Ascending aorta (tissue), 2 donors: ENCODE results near the gene NFATC4. TPM values are rescaled to one million over a fixed set of nuclear protein-coding genes. Genes with fewer than 3 reads are reported as not detected.

ENCODE experiments used
- DNase-seq, 2 donors: peaks; one replicate each; pipeline ENCODE4 v3.0.0-alpha.2; 2019; ENCODE audit warnings: low spot score in 2 of 2
- H3K27ac ChIP-seq, 2 donors: fragments of 200-600 bp; sonication (generic); one replicate each; pipeline ENCODE4 v1.5.1; 2016 to 2017; ENCODE audit warnings: mild to moderate bottlenecking in 1 of 2
- H3K27me3 ChIP-seq: fragments of 200-600 bp; sonication (generic); one replicate; pipeline ENCODE4 v1.5.1; 2017
- H3K36me3 ChIP-seq, 2 donors: fragments of 200-600 bp; sonication (generic); one replicate each; pipeline ENCODE4 v1.5.1; 2016
- H3K4me1 ChIP-seq, 2 donors: fragments of 200-600 bp; sonication (generic); one replicate each; pipeline ENCODE4 v1.5.1; 2016 to 2017; ENCODE audit warnings: mild to moderate bottlenecking in 1 of 2
- H3K4me3 ChIP-seq, 2 donors: fragments of 200-600 bp; sonication (generic); one replicate each; pipeline ENCODE4 v1.5.1; 2016 to 2017; ENCODE audit warnings: mild to moderate bottlenecking in 1 of 2
- H3K9me3 ChIP-seq, 2 donors: fragments of 200-600 bp; sonication (generic); one replicate each; pipeline ENCODE4 v1.5.1; 2016
- CTCF ChIP-seq, 3 experiments: fragments of 200-600 bp in 2 of 3; fragments of 450-650 bp in 1 of 3; sonication (generic) in 2 of 3; IDR thresholded peaks; one replicate each; pipeline ENCODE4 v1.5.1; 2016 to 2019; ENCODE audit warnings: antibody characterized with exemption in 3 of 3, mild to moderate bottlenecking in 1 of 3, moderate library complexity in 1 of 3
- intact Hi-C: fragments of 100-400 bp; cut with DNase I; formaldehyde crosslinking; loops from one replicate; pipeline ENCODE4 v1.15.1; 2023
- total RNA-seq: library from RNA; depleted of rRNA; stranded (reverse); fragments of >200 nt; gene quantifications from one replicate; pipeline ENCODE4 v1.1.0, GENCODE V29; 2016

The NFATC4 gene
- total RNA-seq, 1 donor from 2014 or later, result 58.9 TPM

GRCh38 chr14:24379907-24380730, 12.1 kb downstream of the NFATC4 start:
- Histone ChIP-seq H3K4me3 (no peak overlapping the region), H3K27me3 (no peaks in the 10 kb centered on the region), H3K36me3 (peaks cover 0 to 21% of the 10 kb centered on the region in 2 donors), H3K27ac (no peak overlapping the region), H3K9me3 (no peaks in the 10 kb centered on the region), H3K4me1 (no peaks in the 10 kb centered on the region)
- intact Hi-C loops, result no loop called here
- TF ChIP-seq CTCF (IDR thresholded peaks at IDR 0.05), result no peak
- DNase-seq, result no peak

- no peaks in the 10 kb centered on the region for H3K4me1 ChIP-seq
- no peak overlapping the region for H3K4me3 ChIP-seq
- no peaks in the 10 kb centered on the region for H3K27me3 ChIP-seq
- H3K27ac ChIP-seq, result no peak overlapping the region
- intact Hi-C loops, result no loop called here
- H3K9me3 ChIP-seq, result no peaks in the 10 kb centered on the region
- DNase-seq, result no peak
- peaks cover 0 to 7% of the 10 kb centered on the region in 2 donors for H3K36me3 ChIP-seq
- TF ChIP-seq CTCF (IDR thresholded peaks at IDR 0.05), result no peak
Measured at GRCh38 chr14:24381363-24382063, 13.5 kb downstream of the NFATC4 start.

GRCh38 chr14:24382064-24382371, 14.0 kb downstream of the NFATC4 start:
- no peak for TF ChIP-seq CTCF (IDR thresholded peaks at IDR 0.05)
- intact Hi-C loops, result no loop called here

GRCh38 chr14:24384169-24384568, 16.2 kb downstream of the NFATC4 start:
- no peaks in the 10 kb centered on the region for H3K36me3 ChIP-seq
- intact Hi-C loops, result no loop called here
- H3K27ac ChIP-seq, result no peak overlapping the region
- no peak for TF ChIP-seq CTCF (IDR thresholded peaks at IDR 0.05)
- no peaks in the 10 kb centered on the region for H3K9me3 ChIP-seq
- no peaks in the 10 kb centered on the region for H3K27me3 ChIP-seq
- H3K4me1 ChIP-seq, result no peaks in the 10 kb centered on the region
- no peak overlapping the region for H3K4me3 ChIP-seq
- no peak for DNase-seq

More at GRCh38 chr14:24382064-24382371, 14.0 kb downstream of the NFATC4 start:
- Histone ChIP-seq H3K27ac (no peak overlapping the region), H3K36me3 (peaks cover 0 to 2% of the 10 kb centered on the region in 2 donors), H3K9me3 (no peaks in the 10 kb centered on the region), H3K27me3 (no peaks in the 10 kb centered on the region), H3K4me1 (no peaks in the 10 kb centered on the region), H3K4me3 (no peak overlapping the region)
- no peak for DNase-seq

- no peak for DNase-seq
- Histone ChIP-seq H3K4me1 (no peaks in the 10 kb centered on the region), H3K4me3 (no peak overlapping the region), H3K27me3 (no peaks in the 10 kb centered on the region), H3K27ac (no peak overlapping the region), H3K36me3 (no peaks in the 10 kb centered on the region), H3K9me3 (no peaks in the 10 kb centered on the region)
- intact Hi-C loops, result no loop called here
- TF ChIP-seq CTCF (IDR thresholded peaks at IDR 0.05), result no peak
Measured at GRCh38 chr14:24385524-24385923, 17.5 kb downstream of the NFATC4 start.
